Measurements from ENCODE around the gene NAA15.

- TF ChIP-seq MAX (IDR thresholded peaks at IDR 0.05; ENCODE audit: insufficient read depth, insufficient read length) (no peak), JUN (IDR thresholded peaks at IDR 0.05; ENCODE audit: borderline replicate concordance, insufficient read depth, insufficient read length, low read depth) (no peak), POLR2AphosphoS5 (IDR thresholded peaks at IDR 0.05; ENCODE audit: insufficient read depth, low read depth, low read length) (no peak), CTCF (IDR thresholded peaks at IDR 0.05; ENCODE audit: extremely low read depth in 1 of 2, insufficient read depth in 1 of 2, low read depth in 1 of 2, low read length in 2 of 2) (no peak), EZH2 (IDR thresholded peaks at IDR 0.05; ENCODE audit: borderline replicate concordance, low read depth, low read length, severe bottlenecking) (no peak), POLR2A (IDR thresholded peaks at IDR 0.05; ENCODE audit: low read depth, low read length) (no peak), GATA2 (IDR thresholded peaks at IDR 0.05; ENCODE audit: insufficient read depth, insufficient read length, low read depth, low read length) (no peak), MYC (IDR thresholded peaks at IDR 0.05; ENCODE audit: low read depth, low read length) (no peak)
Measured at GRCh38 chr4:139438141-139438540, 136.8 kb downstream of the NAA15 start.

Data from endothelial cell of umbilical vein (primary cell).